Astrocyte of the hippocampus (primary cell): ENCODE measurements around the gene CACNA2D3.

Source experiments
- DNase-seq: peaks from one replicate; pipeline ENCODE4 v3.0.0; 2011; ENCODE audit warnings: low read depth, low spot score

CACNA2D3 gene

DNA sequence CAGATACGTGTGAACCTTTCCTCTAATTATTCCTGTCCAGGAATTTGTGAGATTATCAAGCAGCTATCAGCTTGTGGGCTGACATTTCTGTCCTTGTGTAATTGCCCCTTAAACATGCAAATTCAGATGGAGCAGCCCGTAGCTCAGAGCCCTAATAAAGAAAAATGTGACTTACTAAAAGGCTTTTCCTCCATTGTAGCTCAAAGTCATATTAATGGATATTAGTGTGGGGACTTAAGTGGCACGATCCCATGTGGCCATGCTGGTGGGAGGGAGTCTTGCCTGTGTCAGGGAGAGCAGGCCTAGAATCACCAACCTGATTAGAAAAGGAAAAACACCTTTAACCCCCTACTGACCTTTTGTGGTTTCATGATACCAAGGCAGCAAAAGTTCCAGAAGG is 406.3 kb downstream of the CACNA2D3 start:
- no peak for DNase-seq

DNA sequence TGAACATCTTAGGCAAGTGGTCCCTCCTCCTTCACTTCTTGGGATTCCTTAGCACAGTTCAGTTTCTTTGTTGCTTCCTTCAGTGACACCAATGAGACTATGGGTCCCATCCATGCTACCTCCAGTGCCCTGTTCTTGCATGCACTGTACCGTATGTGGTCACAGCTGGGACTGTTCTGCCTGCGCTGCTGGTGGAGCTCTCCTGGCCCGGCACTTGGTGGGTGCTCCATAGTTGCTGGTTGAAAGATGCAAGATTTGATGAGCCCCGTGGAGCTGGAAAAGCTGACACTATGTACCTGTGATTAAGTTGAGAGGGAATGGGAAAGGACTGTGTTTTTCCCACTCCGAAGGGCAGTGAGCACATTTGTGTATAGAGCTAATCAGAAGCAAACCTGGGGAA is 407.7 kb downstream of the CACNA2D3 start:
- DNase-seq: no peak

DNA sequence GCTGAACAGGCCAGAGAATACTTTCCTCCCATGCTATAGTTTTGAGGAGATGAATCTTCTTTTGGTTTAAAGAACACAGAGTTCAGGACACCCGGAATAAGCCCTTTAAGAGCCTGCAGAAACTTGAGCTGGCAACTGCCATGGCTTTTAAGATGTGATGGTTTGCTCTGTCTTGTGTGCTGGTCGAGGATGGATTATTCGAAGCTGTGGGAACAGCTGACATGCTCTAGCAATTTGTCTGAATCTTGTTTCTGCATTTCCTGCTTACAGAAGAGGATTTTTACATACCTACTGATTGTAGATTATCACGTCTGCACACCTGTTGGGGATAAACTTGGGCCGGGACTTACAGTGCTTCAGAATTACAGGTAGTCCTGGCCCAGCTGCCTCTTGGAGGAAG is 408.6 kb downstream of the CACNA2D3 start:
- no peak for DNase-seq

DNA sequence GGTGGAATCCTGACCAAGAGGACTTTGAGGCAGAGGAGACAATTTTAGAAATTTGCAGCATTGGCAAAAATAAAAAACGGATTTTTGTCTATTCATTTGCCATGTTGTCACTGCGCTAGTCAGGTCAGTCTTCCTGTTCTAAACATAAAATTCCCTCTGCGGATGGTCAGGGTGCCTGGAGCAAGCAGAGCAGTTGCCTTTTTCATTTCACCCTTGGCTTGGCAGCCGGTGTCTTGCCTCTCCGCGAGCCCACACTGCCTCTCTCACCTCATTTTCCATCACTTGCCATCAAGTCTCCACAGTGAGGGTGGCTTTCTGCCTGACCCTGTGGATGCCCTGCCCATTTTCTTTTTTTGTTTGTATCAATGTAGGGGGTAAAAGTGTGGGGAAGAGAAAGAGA is 409.4 kb downstream of the CACNA2D3 start:
- DNase-seq: no peak

DNA sequence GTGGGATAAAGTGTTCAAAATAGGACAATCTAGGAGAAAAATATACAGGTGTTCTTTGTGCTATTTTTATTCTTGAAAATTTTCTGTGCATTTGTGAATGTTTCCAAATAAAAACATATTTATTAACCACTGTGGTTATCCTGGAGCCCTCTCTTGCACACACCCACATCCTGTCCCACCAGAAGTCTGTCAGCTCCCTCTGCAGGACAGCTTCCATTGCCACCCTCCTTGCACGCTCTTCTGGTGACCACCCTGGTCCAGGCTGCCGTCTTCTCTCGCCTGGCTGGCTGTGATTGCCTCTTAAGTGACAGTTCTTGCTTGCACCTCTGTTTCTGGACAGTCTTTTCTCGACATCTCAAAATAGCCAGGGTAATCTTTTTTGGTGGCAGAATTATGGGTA is 411.5 kb downstream of the CACNA2D3 start:
- no peak for DNase-seq

DNA sequence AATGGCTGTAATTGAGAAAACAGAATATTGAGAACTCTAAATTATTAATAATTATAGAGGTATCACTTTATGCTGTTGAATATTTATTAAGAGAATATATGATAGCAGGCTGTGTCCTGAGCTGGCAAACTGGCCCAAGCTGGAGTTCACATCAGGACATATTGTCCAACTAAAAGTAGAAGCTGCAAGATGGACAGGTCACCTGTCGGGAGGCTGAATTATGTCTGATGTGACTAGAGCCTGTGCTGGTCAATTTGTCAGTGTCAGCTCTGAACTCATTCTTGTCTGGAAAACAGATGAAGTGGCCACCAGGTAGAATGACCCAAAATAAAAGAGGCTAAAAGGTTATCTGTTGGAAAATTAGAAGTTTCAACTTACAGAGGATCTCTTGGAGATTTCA is 413.3 kb downstream of the CACNA2D3 start:
- DNase-seq: no peak

DNA sequence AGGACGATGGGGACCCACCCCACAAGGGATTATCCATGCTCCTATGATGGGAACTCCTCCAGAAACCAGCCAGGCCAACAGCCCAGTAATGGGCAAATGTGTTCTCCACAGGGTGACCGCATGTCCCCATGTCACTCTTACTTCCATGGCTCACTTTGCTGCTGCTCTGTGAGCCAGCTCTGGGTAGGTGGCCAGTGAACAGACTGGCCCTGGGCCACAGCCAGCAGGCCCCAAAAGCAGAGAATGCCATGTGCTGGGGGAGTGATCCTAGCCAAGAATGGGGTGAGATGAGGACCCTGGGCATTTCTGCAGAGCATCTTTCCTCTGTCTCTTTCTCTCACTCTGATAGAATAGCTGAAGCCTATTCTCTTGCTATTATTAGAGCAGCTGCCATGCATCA is 414.1 kb downstream of the CACNA2D3 start:
- no peak for DNase-seq

DNA sequence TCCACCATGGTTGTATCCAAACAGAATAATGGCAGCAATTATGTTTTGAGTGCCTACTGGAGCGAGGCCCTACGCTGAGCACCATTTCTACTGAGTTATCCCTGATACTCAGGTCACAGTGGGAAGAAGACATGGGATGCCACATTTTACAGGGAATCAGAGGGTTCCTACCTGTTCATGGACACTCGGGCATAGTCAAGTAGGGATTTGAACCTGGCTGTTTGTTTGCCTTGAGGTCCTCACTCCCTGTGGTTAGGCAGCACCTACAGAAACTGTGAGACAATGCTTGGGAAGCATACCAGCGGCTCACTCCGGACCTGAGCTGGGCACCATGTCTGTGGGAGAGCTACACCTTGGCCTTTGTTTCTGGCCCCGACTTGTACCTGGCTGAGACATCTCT is 415.2 kb downstream of the CACNA2D3 start:
- DNase-seq: no peak

DNA sequence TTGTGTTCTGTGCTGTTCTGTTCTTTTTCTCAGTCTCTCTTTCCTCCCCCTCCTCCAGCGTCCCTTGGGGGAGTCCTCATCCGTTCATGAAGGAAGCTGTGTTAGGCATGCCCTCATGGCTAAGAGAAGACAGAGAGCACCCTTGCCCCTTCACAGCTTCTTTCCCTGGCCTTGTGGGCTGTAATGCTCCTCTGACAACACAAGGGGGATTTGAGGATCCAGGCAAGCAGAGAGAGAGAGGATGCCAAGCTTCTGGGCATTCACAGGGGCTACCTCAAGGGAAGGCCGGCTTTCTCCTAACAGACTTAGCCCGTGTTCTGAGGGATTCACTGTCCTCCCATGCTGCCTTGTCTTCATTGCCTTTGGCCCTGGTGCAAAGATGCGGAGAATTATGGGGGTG is 416.0 kb downstream of the CACNA2D3 start:
- DNase-seq: peak; percentile 13

DNA sequence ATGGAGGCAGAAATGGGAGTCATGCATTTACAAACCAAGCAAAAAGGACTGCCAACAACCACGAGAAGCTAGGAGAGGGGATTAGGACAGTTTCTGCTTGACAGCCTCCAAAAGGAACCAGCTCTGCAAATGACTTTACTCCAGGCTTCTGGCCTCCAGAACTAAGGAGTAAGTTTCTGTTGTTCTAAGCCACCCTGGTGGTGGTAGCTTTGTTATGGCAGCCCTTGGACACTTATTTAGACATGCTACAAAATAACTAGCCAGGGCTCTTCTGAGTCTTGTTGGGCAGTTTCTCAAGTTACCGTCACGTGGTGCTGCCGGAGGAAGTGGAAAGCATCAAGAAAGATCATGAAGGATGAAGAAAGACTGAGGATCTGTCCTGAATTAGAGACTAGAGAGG is 419.0 kb downstream of the CACNA2D3 start:
- DNase-seq: no peak

DNA sequence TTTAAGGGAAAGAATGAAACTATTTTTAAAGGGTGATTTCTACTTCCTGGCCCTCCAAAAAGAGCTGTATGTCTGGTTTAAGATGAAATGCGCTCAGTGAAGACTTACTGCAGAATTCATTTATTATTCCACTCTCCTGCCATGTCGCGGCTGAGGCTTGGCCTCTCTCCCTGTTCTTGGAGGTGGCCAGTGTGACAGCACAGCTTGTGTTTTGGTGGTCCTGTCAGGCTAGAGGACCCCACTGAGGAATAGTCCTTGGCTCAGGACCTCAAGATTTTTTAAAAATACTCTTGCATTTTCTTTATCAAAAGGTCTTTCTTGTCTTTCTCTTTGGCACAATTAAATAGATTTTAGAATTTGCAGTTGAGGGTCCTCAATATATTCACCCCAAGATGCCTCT is 421.1 kb downstream of the CACNA2D3 start:
- no peak for DNase-seq

DNA sequence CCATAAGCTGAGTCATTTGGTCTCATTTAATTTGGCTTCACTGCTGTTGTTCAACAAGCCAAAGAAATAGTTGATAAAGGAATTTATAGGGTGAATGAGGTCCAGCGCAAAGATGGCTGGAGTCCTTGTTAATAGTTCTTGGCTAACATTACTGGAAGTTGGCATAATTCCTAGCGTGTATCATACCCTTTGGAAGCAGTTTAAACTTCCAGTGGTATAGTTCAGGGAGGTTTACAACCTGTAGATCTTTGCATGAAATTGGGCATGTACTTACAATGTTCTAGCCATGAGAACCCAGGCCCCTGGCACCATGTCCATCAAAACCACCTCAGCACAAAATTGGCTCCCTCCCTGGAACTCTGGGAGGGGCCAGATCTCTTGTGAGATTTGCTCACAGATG is 424.7 kb downstream of the CACNA2D3 start:
- peak; percentile 26 for DNase-seq

DNA sequence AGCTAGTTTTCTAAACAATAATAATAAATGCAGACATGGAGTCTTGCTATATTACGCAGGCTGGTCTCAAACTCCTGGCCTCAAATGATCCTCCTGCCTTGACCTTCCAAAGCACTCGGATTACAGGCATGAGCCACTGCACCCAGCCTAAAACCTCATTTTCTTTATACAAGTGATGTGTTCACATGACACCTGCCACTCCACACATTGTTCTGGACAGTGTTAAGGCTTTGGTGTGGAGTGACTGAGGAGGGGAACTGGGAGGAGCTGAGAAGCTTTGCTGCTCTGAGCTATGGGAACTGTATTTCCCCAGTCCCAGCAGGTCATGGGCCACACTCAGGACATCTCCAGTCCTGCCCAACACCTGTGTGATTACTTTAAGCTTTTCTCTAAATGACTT is 425.5 kb downstream of the CACNA2D3 start:
- no peak for DNase-seq

DNA sequence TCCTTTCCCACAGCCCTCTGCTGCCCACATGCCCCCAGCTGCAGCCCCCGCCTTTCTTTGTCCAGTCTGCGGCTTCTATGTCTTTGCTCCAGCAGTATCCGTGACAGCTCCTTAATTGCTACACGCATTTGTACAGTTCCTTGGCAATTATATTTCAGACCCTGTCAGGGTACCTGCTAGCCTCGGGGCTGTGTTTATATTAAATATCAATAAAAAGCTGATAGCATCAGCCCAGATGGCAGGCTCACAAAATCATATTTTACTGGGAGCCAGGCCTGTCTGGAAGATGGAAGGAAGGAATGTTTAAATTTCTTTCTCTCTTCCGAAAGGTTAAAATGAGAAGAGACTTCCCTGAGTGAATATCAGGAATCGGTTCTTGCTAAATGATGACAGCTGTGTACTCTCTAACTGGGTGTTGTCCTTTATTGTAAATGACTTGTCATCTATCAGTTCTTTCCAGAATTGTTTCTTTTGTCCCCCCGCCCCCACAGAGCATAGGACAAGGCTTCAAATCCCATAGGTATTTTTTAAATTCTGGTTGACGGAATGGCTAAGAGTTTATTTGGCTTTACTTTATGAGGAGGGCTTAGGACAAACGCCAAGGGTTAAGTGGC is 427.4 kb downstream of the CACNA2D3 start:
- no peak for DNase-seq

DNA sequence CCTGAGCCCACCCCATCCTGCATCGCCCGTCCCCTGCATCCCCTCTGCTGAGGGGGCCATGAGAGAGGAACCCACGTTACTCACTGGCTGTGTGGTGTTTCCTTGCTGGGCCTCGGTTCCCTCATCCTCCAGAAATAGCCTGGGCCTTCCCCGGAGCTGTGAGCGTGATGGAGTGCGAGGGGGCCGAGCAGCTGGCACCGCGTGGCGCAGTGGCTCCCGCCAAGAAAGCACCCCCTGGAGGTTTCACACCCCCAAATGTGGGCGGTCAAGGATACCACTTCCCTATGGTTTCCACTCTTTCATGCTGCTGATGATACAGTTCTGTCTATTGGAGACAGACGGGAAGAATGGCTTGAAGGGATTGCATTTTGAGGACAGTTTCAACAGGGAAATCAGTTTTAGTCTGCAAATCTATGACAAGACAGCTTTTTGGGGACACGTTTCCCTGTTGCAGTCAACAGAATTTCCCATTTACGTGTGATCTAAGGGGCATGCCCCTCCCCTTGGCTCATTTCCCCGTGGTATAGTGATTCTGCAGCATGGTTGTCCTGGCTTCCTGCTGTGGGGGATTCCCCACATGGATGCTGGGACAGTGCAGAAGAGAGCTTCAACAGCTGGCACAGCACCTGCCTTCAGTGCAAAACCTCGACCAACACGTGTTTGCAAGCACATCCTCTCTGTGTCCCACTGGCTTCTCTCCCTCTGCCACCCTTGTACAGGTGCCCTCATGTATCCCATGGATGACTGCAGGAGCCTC is 428.0 kb downstream of the CACNA2D3 start:
- no peak for DNase-seq

DNA sequence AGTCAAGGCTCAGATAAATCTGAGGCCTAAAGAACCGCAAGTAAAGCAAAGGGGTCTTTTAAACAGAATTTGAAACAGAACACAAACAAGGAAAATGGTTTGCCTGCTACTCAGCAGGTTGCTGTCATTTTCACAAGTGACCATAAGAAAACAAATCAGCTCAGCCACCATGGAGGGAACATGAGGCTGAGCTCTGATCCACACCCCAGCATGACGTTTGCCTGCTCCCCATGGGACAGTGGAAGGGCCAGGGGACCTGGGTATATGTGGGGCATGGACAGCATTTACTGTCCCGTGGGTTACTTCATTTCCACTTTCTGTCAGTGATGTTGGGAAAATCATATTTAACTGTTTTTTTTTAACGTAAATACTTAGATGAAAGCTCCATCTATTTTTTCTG is 434.3 kb downstream of the CACNA2D3 start:
- no peak for DNase-seq

DNA sequence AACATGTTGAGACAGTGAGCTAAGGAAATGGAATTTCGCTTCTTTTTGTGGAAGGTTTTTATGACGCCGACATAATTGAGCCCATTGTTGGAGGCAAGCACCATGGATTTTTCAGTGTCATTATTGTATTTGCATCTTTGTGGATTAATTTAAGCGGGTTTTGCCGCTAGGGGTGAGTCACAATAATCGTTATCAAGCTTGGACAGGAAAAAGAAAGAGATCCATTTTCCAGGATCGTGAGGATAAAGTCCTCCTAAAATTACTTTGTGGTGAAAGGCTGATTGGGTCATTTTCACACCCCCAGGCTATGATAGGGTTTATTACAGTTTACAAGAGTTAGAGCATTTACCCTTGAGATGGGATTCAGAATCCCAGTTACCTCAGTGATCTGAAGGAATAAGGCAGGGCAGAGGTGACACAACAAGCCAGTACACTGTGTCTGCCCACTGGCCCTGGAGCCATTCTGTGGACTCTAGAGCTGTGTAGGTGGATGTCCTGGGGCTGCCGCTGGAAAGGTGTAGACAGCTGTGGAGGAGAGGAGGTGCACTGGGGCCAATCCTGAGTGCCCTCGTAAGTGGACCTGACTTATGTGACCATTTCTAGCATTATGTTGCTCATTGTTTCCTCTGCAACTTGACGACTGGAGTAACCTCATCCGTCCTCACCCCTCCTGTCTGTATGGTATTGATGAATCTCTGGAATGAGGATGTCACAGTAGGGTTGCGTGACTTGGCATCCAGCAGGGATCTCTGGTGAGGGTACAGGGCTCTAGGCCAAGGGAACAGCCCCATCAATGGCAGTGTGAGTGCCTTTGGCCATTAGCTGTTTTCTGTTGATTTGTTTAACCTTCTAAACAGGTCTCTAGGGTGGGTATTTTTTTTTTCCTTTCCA is 435.4 kb downstream of the CACNA2D3 start:
- DNase-seq: peak; percentile 39

DNA sequence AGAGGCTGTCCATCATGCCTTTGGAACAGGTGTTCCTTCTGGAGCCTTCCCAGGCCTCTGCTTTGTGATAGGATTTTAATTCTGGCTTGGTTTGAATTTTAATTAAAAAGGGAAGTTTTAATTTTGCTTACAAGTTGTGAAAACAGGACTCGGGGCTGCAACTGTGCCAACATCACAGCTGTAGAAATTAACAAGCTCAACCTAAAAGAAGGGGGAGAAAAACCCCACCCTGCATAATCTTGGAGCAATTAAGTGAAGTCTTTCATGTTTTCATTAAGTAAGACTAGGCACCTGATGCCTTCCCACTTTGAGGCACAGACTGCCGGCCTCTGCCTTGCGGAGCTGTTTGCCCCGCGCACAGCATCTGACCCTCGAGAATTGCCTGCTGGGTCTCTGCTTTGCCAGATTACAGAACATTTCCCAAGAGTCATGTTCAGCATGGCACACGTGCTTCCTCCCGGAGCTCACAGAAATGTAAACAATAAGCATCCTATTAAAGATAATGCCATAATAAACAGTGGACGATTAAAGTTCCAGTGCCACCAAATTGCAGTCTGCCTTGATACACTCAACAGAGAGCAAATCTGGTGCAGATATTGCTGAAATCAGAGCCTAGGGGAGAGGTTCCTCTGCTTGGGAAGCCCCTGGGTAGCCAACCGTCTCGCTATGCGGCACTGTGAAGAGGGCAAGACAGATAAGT is 441.3 kb downstream of the CACNA2D3 start:
- DNase-seq: no peak

DNA sequence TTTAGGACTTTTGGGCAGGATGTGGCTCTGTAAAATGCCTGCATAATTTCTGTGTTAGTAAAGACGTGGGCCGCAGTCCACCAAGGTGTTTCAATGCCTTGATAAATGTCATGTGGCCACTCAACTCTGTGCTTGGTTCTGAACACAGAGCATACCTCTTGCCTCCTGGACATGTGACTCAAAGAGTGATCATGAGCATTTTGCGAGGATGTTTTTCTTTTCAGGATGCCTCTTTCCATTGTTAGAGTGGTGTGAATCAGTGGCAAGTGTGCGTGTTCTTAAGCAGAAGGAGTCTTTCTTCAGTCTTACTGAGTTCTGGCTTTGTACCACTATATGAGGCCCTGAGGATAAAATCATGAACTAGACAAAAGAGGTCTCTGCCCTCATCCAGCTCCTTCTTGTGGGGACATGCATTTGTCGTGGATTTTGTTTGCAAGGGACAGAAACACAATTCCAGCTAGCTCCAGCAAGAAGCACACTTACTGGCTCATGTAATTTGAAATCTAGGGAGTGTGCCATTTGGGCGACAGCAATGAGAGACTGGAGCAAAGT is 442.1 kb downstream of the CACNA2D3 start:
- DNase-seq: no peak

DNA sequence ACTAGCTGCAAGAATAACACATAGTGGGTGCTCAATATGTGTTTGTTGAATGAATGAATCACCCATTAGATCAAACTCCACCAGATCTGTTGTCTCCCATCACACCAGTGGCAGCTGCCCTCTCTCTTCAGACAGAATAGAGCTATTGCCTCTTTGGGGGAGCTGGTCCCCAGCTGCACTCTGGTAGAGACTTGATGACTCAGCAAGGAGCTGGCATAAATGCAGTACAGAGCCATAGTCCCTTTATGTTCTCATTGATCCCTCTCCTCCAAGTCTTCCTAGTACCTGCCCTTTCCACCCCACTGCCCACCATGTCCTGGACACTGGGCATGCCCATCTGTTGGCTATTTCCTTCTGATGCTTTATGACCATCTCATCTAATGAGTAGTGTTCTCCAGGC is 443.6 kb downstream of the CACNA2D3 start:
- DNase-seq: no peak

DNA sequence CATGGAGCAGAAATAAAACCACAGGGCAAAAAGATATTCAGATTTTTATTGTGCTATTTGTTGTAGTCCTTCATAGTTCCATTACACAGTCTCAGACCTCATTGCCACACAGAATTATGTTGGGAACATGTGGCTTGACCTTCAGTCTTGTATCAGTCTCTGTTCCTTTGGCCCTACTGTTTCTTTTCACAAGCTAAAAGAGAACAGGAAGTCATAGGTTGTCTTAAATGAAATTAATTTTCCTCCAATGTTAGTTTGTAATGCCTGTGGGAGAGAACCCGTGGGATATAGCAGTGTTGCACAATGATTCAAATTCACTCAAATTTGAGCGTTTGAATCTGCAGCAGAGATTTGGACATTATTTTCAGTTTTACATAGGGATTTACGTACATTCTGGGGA is 445.6 kb downstream of the CACNA2D3 start:
- no peak for DNase-seq

DNA sequence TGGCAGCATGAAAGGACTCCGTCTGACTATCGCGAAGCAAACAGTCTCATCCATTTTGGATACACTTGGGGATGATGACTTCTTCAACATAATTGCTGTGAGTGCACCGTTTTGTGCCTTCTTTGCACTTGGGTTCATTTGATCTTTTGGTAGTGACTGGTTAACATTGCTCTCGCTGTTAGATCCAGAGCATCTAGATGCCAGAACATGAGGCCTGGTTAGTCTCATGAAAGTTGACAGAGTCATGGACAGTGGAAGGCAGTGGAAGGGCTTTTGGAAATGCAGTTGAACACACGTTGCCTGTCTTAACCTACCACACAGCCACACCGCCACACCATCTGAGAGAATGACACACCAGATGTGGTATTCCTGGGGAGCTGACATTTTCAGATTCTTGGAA is 447.7 kb downstream of the CACNA2D3 start:
- DNase-seq: no peak
